GM18505 (cell line): ENCODE measurements around the gene TMEM150B.

Experiments used
- ATAC-seq: cut with Tn5 transposase; IDR thresholded peaks from one replicate; pipeline ENCODE4 v1.9.1; 2021; ENCODE audit not compliant: unreplicated experiment
- POLR2A ChIP-seq: IDR thresholded peaks from 4 replicates; pipeline ENCODE4 v1.6.1; 2011; ENCODE audit warnings: borderline replicate concordance; ENCODE audit not compliant: insufficient read depth, insufficient read length; ENCODE audit errors: extremely low read depth

TMEM150B gene, protein sequence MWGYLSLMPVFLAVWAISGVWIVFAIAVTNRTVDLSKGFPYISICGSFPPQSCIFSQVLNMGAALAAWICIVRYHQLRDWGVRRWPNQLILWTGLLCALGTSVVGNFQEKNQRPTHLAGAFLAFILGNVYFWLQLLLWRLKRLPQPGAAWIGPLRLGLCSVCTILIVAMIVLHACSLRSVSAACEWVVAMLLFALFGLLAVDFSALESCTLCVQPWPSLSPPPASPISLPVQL

DNA sequence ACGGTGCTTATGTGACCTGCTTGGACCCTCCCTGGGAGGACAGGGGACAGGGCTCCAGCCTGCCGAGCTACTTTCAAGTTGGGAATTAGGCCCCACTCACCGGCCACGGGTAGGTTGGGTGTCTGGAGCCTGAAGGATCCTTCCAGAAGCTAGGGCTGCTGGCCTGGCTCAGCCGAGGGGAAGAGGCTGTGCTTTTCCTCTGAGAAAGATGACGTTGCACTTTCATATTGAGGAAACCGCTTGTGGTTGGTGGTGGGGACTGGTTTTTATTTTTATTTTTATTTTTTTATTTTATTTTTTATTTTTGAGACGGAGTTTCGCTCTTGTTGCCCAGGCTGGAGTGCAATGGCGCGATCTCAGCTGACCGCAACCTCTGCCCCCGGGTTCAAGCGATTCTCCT, at the start of gene TMEM150B:
TSS of gene TMEM150B (minus strand) at position 170 of the 400 bp plus-strand sequence. CDS start 4,305 bp downstream, outside the sequence.
- TF ChIP-seq POLR2A = no peak
- ATAC-seq = no peak

DNA sequence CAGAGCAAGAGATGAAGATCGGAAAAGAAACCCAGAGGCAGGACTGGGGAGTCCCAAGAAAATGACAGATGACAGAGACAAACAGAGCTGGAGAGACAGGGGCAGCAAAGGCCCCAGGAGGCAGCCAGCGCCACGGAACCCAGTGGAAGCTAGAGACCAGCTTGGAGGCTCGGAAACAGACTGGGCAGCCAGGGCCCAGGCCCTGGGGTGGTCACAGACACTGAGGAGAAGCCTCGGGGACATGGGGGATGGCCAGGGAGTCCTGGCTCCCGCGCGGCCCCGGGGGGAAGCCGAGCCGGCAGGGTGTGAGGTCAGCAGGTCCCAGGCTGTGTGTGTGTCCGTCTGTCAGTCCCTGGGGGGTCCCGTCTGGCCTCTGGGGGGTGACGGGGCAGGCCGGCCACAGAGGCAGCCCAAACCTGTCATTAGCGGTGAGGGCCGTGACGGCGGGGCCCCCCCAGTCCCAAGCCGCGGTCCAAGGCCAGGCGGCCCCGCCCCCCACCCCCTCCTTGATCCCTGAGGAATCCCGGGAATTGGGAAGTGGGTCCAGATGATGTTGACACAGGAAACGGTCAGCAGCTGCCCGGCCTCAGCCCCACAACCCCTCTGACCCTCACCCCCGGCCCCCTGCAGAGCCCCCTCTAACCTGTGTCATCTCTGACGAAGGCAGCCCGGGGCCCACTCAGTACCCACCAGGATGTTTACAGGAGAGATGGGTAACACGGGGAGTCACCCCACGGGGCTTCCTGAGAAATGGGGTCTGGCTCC, 49.0 kb upstream of the TMEM150B start:
- no peak for TF ChIP-seq POLR2A
- ATAC-seq = no peak

DNA sequence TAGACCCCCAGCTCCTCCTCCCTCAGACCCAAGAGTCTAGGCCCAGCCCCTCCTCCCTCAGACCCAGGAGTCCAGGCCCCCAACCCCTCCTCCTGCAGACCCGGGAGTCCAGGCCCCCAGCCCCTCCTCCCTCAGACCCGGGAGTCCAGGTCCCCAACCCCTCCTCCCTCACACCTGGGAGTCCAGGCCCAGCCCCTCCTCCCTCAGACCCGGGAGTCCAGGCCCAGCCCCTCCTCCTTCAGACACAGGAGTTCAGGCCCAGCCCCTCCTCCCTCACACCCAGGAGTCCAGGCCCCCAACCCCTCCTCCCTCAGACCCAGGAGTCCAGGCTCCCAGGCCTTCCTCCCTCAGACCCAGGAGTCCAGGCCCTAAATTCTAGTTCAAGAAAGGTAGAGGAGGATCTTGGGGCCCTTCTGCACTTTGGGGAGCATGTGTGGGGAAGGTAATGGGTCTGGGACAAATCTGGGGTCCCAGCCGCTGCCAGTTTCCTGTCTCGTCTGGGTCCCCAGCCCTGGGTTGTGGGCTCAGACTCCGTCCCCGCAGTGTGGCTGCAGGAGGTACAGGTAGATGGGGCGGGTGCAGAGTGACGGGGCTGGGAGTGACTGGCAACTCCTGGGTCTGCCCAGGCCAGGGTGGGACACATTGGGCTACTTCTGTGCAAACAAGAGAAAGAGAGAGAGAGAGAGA, 48.3 kb upstream of the TMEM150B start:
- no peak for ATAC-seq
- TF ChIP-seq POLR2A = no peak

DNA sequence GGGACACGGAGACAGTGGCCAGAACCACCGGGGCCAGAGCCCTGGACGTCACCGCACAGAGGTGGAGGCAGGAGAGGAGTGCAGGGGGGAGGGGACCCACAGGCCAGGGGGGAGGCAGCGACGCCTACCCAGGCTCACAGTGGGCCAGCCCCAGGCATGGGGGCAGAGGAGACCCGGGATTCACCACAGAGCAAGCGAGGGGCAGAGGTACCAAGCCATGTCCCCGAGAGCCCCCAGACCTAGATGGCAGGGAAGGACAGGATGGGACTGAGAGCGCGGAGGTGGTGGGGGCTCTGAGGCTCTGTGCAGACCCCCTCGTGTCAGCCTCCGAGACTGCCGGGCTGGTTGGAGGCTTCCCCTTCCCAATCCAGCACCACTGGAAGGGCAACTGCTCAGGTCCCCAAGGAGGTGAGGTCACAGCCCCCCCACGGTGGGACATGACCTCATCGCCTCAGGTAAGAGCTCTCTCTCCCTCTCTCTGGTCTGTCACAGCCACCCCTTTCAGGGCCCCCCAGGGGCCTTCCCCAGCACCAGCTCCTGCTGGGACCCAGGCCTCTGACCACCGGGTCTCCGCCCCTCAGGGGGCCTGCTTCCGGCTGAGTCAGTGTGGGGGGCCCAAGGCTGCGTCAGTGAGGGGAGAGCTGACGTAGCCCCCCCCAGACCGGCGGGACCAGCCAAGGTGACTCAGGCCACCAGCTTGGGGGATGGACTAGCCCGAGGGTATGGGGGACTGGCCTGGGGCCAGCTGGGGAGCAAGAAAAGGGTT, 47.4 kb upstream of the TMEM150B start:
- no peak for ATAC-seq
- no peak for TF ChIP-seq POLR2A

DNA sequence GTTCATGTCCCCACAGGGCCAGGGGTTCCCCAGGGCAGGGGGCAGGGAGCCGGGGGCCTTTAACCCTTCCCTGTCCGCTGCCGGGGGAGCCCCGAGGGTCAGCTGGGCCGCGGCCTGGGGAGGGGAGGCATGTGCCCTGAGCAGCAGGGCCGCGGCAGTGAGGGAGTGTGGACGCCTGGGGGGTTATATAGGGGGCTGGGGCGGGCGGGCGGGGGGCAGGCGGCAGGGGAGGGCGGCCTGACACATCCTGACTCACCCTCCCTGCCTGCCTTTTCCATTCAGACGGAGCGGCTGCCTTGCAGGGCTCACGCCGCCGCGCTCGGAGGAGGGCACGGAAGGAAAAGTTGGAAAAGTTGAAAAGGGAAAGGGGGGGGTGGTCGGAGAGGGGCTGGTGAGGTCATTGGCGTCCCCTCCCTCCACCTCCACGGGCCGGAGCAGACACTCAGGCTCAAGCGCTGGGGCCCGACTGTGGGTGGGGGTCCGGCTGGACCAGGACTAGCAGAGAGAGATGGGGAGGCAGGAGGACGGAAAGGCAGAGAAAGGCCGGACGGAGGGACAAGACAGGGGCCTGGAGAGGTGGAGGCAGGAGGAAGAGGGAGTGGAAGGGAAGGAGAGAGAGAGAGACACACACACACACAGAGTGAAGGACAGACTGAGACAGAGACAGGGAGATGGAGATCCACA, 45.3 kb upstream of the TMEM150B start, which contains the start of gene IL11:
TSS of gene IL11 (minus strand) at position 159 of the 684 bp plus-strand sequence. CDS start at position 6, 153 bp downstream.
- ATAC-seq = no peak

DNA sequence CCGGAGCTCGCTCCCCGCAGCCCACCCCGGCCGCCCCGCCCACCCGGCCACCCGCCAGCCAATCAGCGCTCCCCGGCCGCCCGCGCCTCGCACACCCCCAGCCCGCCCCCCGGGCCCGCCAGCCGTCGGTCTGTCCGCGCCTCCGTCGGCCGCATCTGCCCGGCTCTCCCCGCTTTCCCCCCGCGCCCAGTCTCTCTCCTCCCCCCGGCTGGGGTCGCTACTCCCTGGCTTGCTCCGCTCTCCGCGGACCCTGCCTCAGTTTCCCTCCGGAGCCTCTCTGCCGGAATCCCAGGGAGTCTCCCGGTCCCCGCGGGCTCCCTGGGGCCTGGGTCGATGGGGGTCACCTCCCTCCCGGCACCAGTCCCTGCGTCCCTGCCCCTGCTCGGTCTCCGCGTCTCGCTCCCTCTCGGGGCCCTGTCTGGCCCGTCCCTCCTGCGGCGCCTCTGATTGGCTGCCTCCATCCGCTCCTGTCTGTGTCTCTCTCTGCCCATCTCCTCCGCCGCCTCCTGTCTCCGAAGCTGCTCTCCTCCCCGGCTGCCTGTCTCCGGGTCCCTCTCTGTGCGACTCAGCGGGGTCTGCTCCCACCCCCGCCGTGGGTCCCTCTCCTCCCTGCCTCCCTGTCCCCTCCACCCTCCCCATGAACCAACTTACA, 44.6 kb upstream of the TMEM150B start:
- no peak for ATAC-seq
- no peak for TF ChIP-seq POLR2A

More for the DNA sequence above, 45.3 kb upstream of the TMEM150B start, which contains the start of gene IL11:
- TF ChIP-seq POLR2A = no peak

DNA sequence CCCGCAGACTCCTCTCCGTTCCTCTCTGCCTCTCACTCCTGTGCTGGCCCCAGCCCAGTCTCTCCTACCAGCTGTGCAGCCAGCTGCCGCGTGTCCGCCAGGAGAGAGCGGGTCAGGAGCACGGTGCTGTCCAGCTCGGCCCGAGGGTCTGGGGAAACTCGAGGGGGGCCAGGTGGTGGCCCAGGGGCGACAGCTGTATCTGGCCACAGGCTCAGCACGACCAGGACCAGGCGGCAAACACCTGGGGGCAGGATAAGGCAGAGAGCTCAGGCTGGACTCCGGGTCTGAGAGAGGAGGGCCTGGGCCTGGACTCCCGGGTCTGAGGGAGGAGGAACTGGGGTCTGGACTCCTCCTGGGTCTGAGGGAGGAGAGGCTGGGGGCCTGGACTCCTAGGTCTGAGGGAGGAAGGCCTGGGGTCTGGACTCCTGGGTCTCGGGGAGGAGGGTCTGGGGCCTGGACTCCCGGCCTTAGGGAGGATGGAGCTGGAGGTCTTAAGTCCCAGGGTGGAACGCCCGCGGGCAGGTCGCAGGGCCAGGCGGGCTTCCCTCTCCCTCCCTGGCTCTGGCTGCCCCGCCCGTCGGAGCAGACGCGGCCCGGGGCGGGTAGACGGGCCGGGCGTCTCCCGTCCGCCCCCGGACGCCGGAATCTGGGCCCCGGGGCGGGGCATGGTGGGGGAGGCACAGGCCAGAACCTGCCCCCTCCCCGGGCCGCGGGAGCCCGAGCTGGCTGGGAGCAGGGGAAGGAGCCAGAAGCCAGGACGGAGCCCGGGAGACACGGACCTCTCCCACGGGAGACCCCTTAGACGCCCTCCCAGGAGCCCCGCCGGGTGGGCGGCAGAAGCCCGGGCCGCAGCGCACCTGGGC, 43.8 kb upstream of the TMEM150B start:
- no peak for TF ChIP-seq POLR2A
- no peak for ATAC-seq

DNA sequence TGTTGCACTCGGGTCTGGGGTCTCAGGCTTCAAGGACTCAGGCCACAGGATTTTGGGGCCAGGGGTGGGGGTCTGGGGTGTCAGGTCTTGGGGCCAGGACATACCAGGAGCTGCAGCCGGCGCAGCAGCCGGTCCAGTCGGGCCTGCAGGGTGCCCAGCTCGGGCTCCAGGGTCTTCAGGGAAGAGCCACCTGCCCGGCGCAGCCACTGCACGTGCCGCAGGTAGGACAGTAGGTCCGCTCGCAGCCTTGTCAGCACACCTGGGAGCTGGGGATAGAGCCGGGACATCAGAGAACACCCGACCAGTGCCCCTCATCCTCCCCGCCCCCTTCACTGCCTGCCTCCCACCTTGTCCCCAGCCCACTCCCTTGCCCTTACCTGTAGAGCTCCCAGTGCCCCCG, 43.0 kb upstream of the TMEM150B start:
- no peak for ATAC-seq
- TF ChIP-seq POLR2A = no peak

DNA sequence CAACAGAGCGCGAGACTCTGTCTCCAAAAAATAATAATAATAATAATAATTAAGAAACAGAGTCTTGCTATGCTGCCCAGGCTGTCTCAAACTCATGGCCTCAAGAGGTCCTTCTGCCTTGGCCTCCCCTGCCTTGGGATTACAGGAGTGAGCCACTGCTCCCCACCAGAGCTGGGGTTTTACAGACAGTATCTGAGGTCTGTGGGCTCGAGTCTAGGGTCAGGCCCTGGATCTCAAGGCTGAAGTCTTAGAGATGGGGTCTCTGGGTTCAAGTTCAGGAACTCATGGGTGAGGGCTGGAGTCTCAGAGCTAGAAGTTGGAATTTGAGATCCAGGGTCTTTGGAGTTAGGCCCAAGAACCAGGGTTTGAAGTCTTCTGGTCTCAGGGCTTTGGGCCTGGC, 41.6 kb upstream of the TMEM150B start:
- no peak for ATAC-seq

DNA sequence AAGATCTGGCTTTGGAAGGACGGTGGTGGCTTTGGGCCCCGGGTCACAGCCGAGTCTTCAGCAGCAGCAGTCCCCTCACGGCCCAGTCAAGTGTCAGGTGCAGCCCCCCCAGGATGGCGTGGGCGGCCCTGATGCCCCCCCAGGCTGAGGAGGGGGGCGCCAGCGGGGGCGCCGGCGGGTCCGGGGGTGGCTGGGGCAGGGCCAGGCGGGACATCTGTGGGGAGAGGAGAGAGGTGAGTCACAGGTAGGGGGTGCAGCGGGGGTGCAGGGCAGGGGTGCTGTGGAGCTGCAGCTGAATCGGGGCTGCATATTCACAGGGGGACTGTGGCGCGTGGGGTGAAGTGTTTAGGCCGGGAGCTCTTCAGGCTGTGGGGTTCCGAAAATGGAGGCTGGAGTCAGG, 40.8 kb upstream of the TMEM150B start:
- no peak for TF ChIP-seq POLR2A
- ATAC-seq = no peak

More for the DNA sequence above, 41.6 kb upstream of the TMEM150B start:
- TF ChIP-seq POLR2A = no peak

DNA sequence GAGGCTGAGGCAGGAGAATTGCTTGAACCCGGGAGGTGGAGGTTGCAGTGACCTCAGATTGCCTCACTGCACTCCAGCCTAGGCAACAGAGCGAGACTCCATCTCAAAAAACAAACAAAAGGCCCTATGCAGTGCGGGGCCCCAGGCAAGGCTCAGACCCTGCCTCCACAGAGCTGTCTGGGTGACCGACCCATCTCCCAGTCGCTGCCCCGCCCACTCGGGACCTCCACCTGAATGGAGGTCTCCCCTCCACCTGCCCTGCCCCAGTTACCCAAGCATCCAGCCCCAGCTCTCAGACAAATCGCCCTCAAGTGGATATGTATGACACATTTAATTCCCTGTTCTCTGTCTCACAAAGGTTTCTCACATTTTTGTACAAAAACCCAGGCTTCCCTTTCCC, 40.1 kb upstream of the TMEM150B start:
- no peak for ATAC-seq
- no peak for TF ChIP-seq POLR2A
